HG03196 (cell line): ENCODE data around the gene MRAS.
"Not testable (repeated sequence)": the region's sequence is repeated elsewhere in the genome, so short reads cannot be mapped to it uniquely, and the experiment has no call there.

Source experiments
- ATAC-seq: cut with Tn5 transposase; IDR thresholded peaks from one replicate; pipeline ENCODE4 v1.9.1; 2021; ENCODE audit not compliant: unreplicated experiment

Gene MRAS

DNA sequence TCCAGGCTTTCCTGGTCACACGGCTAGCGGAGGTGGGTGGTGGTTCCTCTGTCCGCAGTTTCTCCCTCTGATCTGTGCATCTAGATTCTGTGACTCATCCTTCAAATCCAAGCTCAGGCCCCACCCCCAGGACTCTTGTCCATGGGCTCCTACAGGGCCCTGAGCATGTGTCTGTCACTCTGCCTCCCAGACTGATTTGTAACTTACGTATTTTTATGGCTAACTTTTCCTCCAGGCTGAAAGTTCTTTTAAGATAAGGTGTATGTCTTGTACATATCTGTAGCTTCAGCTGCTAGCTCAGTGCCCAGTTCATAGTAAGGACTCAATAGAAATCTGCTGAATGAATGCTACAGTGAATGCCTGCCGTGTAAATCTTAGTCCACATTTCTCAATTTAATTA lies 94.1 kb downstream of the MRAS start:
- no peak for ATAC-seq

DNA sequence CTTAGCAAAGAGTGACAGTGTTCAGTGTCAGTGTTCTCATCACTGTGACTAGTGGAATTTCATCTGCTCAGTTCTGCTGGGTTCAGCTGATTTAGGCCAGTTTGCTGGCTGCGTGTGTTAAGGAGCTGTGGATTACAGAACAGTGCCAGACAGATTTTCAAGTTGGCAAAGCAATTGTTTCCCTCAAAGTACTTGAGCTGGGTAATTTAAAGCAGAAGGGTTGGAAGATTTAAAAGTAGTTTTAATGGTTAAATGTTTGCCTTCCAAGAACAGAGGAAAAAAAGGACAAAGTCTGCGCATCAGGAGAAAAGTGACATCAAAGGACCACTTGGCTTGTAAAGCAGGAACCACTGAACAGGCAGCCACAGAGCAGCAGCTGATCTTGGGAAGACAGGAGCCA lies 94.7 kb downstream of the MRAS start:
- no peak for ATAC-seq

DNA sequence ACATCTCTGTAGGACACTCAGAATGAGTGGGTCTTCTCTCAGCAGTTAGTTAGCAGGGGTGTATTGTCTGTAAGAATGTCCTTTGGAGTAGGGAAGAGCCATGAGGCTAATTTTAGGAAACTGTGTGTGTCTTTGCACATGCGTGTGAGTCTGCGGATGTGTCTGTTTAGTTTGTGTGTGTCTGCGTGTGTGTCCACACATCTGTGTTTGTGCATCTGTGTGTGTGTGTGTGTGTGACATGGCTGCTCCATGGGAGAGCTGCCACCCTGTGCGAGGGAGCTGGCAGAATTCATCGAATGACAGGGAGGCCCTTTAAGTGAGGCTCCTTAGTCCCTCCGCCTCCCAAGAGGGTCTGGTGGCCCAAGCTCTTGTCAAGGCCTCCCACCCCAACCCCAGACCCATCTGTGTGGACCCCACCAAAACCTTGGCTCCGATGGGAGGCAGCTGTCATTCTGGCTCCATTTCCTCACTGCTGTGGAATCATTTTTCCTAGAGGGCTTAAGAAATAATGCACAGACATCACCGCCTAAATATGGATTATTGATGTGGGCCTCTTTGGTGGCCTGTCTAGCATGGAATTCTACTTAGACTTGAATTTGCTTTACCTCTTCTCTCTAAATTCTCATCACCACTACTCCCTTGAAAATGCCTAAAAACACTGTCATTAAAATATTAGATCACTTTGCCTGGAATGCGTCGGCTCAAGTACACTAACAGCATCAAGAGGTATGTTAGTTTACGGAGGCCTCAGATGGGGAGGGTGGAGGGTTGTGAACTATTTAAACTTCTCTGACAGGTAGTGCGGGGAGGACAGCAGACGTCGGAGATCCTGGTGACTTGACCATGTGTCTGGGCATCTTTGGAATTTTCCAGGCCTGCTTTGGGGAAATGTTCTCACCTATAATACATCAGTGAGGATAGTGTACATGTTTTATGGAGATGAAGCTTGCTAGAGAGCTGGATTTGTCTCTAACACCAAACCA lies 95.4 kb downstream of the MRAS start:
- no peak for ATAC-seq

DNA sequence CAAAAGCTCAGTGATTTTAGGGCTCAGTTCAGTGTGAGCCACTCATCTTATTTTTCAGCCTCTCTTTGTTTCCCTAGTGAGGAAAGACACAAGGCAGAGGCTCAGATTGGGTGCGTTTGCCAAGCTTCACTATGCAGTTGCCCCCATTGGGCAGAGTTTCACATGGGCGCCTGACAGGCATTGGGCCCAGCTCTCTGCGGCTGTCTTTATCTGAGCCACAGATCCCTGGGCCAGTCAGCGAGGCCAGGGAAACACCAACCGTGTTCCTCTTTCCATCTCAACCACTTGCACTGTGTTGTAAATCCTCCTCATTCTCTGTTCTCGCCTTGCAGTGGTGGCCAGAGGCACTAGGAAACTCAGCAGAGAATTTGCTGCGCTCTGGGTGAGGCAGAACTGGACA lies 96.9 kb downstream of the MRAS start:
- no peak for ATAC-seq

DNA sequence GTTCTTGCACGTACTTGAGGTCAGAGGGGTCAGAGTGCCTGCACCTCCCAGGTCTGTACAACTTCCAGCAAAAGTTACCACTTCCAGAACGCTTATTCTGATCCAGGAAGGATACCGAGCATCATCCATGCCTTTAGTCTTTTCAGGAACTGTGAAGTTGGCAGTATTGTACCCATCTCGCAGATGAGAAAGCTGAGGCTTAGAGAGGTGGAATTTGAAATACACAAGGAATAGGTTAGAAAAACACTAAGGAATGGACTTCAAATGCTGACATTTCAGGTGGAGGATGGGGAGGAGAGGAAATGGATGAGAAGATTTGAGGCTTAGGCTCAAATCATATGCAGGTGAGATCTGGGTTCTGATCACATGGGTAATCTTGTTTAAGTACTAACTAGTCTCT lies 97.3 kb downstream of the MRAS start:
- ATAC-seq = no peak

DNA sequence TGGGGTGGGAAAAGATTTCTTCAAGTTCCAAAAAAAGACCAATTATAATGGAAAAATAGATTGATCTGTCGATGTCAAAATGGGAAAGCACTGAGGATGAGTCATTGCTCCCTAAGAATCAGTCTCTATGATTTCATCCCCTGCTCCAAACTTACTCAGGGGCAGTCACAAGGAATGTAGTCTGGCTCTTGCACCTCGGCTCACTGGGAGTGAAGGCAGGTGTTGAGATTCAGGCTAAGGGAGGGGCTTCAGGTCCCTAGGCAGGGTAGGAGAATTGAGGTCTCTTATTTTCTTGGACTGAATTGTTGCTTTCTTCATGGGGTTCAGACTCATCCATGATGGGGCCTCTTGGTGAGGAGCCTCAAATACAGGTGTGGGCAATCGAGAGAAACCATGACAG lies 100.3 kb downstream of the MRAS start:
- no peak for ATAC-seq

DNA sequence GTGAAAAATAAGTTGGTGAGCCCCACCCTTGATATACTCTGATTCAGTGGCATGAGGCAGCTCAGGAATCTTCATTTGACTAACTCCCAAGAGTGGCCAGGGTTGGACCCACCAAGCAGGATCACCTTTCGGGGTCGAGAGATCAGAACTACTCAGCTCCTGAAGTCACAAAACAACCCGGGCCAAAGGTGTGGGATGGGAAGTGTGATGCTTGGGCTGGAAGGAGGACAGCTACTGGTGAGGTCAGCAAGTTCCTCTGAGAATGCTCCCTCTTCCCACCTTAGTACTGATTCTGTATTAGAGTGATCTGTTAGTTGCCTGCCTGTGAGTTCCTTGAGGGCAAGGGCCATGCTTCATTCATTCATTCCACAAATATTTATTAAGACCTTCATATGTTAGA lies 101.1 kb downstream of the MRAS start:
- ATAC-seq = no peak

DNA sequence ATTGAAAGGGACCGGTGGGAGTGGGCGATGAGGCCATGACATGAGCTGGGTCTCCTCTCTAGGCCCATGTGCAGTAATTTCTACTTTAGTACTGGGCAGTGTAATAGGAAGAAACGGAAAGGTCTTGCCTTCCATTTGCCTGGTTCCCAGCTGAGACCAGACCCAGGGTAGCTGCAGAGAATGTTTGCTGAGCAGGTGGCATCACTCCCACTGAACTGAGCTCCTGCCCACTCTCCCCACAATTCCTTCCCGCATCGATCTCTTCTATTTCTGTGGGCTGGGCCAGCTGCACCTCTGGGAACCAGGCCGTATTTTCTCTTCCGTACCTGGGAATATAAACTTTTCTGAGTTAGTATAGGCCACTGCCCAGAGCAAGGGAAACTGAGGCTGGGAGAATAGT lies 101.8 kb downstream of the MRAS start:
- no peak for ATAC-seq

DNA sequence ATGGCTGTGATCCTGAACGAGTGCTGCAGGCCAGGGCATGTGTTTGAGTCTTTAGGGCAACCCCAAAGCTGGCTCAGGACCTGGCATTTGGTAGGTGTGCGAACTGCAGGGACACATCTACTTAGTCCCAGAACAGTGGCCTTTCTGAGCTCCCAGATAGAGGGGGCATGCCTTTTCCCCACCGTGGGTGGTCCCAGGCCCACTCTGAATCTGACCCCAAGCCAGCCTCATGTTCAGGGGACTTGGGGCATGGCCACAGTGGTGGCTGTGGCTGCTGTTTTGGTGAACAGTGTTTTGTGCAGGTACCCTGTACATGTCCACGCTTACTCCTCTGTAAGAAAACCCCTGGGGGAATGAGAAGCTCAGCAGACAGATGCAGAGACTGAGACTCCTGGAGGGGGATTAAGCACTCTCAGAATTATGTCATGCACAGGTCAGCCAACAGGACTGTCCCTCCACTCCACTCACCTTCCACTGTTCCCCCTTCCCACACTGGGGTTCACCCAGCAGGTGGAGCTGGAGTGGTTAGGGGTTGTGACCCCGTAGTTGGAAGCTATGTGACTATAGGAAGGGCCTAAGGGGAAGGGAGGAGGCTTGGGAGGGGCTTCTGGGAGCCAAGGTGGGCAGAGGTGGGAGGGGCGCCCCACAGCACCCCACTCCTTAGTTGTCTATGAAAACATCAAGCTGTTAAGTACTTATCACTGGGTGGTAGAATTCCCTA lies 102.5 kb downstream of the MRAS start:
- ATAC-seq = no peak

DNA sequence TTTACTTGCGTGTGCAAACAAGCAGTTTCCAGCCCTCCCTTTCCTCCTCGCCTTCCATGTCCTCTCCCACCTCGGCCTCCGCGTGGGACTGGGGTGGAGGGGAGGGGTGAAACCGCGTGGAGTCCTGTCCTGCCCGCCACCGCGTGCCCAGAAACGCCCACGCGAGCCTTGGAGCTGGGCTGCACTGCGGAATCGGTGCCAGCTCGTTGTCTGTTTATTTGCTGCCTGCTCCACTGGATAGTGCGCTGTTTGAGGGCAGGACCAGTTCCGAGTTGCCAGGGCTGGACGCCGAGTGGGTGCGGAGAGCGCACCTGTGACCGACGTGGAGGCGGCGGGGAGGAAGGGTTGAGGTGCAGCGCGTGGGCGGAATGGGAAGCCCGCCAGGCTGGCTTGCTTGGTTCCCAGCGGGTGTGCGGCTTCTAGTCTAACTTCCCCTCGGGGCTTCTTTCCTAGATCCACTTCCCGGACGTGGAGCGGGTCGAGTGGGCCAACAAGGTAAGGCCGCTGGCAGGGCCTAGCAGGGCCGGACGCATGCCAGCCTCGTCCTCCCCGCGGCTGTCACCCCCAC lies 103.3 kb downstream of the MRAS start:
- ATAC-seq = no peak

DNA sequence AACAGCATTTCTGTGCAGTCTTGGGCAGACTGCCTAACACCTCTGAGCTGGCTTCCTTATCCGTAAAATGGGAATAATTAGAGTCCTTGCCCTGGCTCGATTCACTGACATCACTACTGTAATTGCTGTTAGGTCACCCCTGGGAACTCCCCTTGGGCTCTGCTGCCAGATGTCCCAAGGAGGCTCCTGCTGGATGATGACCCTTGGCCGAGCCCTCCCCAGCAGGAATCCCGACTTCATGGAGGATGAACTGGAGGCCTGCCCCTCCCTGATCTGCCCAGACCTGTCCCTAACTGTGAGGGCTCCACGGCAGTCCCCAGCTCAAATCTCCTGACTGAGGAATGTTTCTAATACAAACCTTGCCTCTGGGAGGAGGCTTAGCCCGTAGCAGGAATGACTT lies 104.1 kb downstream of the MRAS start:
- no peak for ATAC-seq

DNA sequence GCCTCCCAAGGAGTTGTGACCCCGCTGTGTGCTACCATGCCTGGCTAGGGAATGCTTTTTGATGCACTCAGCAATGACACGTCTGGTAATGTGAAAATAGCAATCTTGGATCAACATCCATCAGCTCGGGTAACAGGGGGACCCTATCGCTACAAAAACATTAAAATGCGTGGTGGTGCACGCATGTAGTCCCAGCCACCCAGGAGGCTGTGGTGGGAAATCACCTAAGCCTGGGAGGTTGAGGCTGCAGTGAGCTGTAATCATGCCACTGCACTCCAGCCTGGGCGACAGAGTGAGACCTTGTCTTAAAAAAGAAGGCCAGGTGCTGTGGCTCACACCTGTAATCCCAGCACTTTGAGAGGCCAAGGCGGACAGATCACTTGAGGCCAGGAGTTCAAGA lies 105.6 kb downstream of the MRAS start:
- ATAC-seq = not testable (repeated sequence)
